K562 (cell line): Measurements from ENCODE around the gene HEXIM2. TPM values are rescaled to one million over a fixed set of nuclear protein-coding genes. Genes with fewer than 3 reads are reported as not detected.

Experiments
- CBFB ChIP-seq: sonication (generic); formaldehyde crosslinking; IDR thresholded peaks from 2 replicates; pipeline ENCODE4 v1.4.0; 2020; ENCODE audit warnings: mild to moderate bottlenecking, missing genetic modification reagents
- CREBBP ChIP-seq: IDR thresholded peaks from one replicate; pipeline ENCODE4 v1.6.1; 2012; ENCODE audit warnings: low read depth, mild to moderate bottlenecking, control low read depth, inconsistent platforms, low read length
- CTCF ChIP-seq, 3 experiments: IDR thresholded peaks in 2 of 3; conservative IDR thresholded peaks in 1 of 3; 2 replicates each; pipeline ENCODE4 v1.5.1; 2011 to 2012; ENCODE audit warnings: low read length in 3 of 3, mild to moderate bottlenecking in 3 of 3, control low read depth in 2 of 3, improper control_type of control experiment in 1 of 3, inconsistent platforms in 1 of 3, low read depth in 1 of 3, mixed read lengths in 1 of 3, moderate library complexity in 1 of 3; ENCODE audit not compliant: insufficient read depth in 2 of 3
- EP400 ChIP-seq: fragments of 450-650 bp; IDR thresholded peaks from 2 replicates; pipeline ENCODE4 v1.6.1; 2017; ENCODE audit warnings: antibody characterized with exemption, mild to moderate bottlenecking, moderate library complexity
- GTF3C2 ChIP-seq: IDR thresholded peaks from 3 replicates; pipeline ENCODE4 v1.6.1; 2011; ENCODE audit warnings: borderline replicate concordance, mild to moderate bottlenecking, moderate library complexity; ENCODE audit not compliant: insufficient read length; ENCODE audit errors: extremely low read depth
- HMGXB4 ChIP-seq: sonication (generic); formaldehyde crosslinking; IDR thresholded peaks from 2 replicates; pipeline ENCODE4 v1.8.1; 2023; ENCODE audit warnings: mild to moderate bottlenecking, missing genetic modification reagents
- SIN3A ChIP-seq, 2 experiments: fragments of 150-350 bp in 1 of 2; IDR thresholded peaks; 2 replicates each; pipeline ENCODE4 v1.6.1; 2011 to 2016; ENCODE audit warnings: borderline replicate concordance in 2 of 2, low read depth in 2 of 2, low read length in 2 of 2, mild to moderate bottlenecking in 2 of 2, moderate library complexity in 2 of 2; ENCODE audit not compliant: control insufficient read depth in 1 of 2
- SMAD2 ChIP-seq: fragments of 150-350 bp; IDR thresholded peaks from 2 replicates; pipeline ENCODE4 v1.6.1; 2014; ENCODE audit warnings: low read depth, mild to moderate bottlenecking, low read length
- ZNF407 ChIP-seq: fragments of 450-650 bp; IDR thresholded peaks from 2 replicates; pipeline ENCODE4 v1.6.1; 2016; ENCODE audit warnings: low read depth
- ZNF696 ChIP-seq: fragments of 250-450 bp; sonication (Bioruptor Pico); conservative IDR thresholded peaks from 2 replicates; pipeline ENCODE4 v1.4.0; 2020; ENCODE audit warnings: mild to moderate bottlenecking, moderate library complexity
- polyA plus RNA-seq, 8 experiments: library from polyadenylated mRNA; depleted of rRNA in 4 of 8; stranded (reverse) in 5 of 8; unstranded in 3 of 8; fragments of >200 nt; fragmentation: Nextera tagmentation in 2 of 8; fragmentation: Illumina TruSeq in 1 of 8; extraction: Ambion mirVana in 2 of 8; extraction: Trizol in 1 of 8; gene quantifications; 2 replicates each; pipeline versions ENCODE4 v1.2.1 to v1.2.3, GENCODE V29; 2011 to 2014; ENCODE audit warnings: inconsistent platforms in 1 of 8, missing spikeins in 1 of 8
- total RNA-seq, 7 experiments: library from RNA; depleted of rRNA in 6 of 7; stranded (reverse); fragments of >200 nt in 6 of 7; fragmentation: Illumina TruSeq in 2 of 7; extraction: Trizol in 2 of 7; gene quantifications; 2 replicates each; pipeline versions ENCODE4 v1.2.1 to v1.2.3, GENCODE V29; 2011 to 2021; ENCODE audit warnings: low replicate concordance in 1 of 7

The HEXIM2 gene
- total and polyA plus RNA-seq, 9 of the 15 experiments (the other 6 are each of a cell fraction or from before 2014, with no cell fraction given) = 0.69 to 3.4 (median 1.1) TPM; not detected in 2

- TF ChIP-seq ZNF407 = no peak
- TF ChIP-seq SMAD2 = no peak
- peak in 1 of 2 experiments; percentile 20; a peak in 1 of 4 replicates for TF ChIP-seq SIN3A (IDR thresholded peaks at IDR 0.05; ENCODE audit: borderline replicate concordance in 2 of 2, control insufficient read depth in 1 of 2, low read depth in 2 of 2, low read length in 2 of 2)
- no peak for TF ChIP-seq HMGXB4 (CRISPR knock-in tag)
- no peak for TF ChIP-seq CREBBP
- peak; percentile 9 for TF ChIP-seq GTF3C2
- TF ChIP-seq CBFB (CRISPR knock-in tag) = peak; percentile 87
- TF ChIP-seq CTCF (IDR thresholded peaks at IDR 0.05 in 2 of 3, conservative IDR thresholded peaks at IDR 0.05 in 1 of 3; ENCODE audit: insufficient read depth in 2 of 3, low read depth in 1 of 3, low read length in 3 of 3) = peak; percentile 84 to 89 (median 86)
- TF ChIP-seq ZNF696 (CRISPR knock-in tag) = no peak
- TF ChIP-seq EP400 = peak; percentile 28; the same call in 1 of the 2 replicates
These were observed 28.9 kb upstream of the HEXIM2 start (continued) for GRCh38 chr17:45132572-45133463.
